CD14-positive monocyte (primary cell): ENCODE data around the gene LY6G6D. TPM values are rescaled to one million over a fixed set of nuclear protein-coding genes. Genes with fewer than 3 reads are reported as not detected.

Source experiments
- DNase-seq, 3 donors: peaks; one replicate each; pipeline ENCODE4 v3.0.0-alpha.2; 2011 to 2022
- H2AFZ ChIP-seq: 2 replicates; pipeline ENCODE4 v1.6.0; 2012; ENCODE audit warnings: mild to moderate bottlenecking, low read depth, low read length, inconsistent platforms; ENCODE audit not compliant: insufficient read depth, poor library complexity, severe bottlenecking
- H3K27ac ChIP-seq, 2 donors: 1 replicate in 1 of 2; 2 replicates in 1 of 2; pipeline ENCODE4 v1.5.1; 2012 to 2013; ENCODE audit warnings: low read length in 2 of 2, control low read depth in 1 of 2, inconsistent platforms in 1 of 2, low read depth in 1 of 2, mild to moderate bottlenecking in 1 of 2
- H3K27me3 ChIP-seq, 2 donors: one replicate each; pipeline versions ENCODE4 v1.6.0 to v1.6.1; 2011 to 2013; ENCODE audit warnings: low read length in 2 of 2; ENCODE audit not compliant: control insufficient read depth in 2 of 2, insufficient read depth in 2 of 2
- H3K36me3 ChIP-seq, 2 donors: replicated peaks in 1 of 2; 1 replicate in 1 of 2; 2 replicates in 1 of 2; pipeline versions ENCODE4 v1.5.1 to v1.6.1; 2012 to 2013; ENCODE audit warnings: low read length in 2 of 2, control low read depth in 1 of 2, inconsistent platforms in 1 of 2, mild to moderate bottlenecking in 1 of 2; ENCODE audit not compliant: insufficient read depth in 2 of 2, control insufficient read depth in 1 of 2
- H3K4me1 ChIP-seq, 2 donors: 1 replicate in 1 of 2; 2 replicates in 1 of 2; pipeline versions ENCODE4 v1.5.1 to v1.6.1; 2012 to 2013; ENCODE audit warnings: low read length in 2 of 2, control low read depth in 1 of 2, inconsistent platforms in 1 of 2, mild to moderate bottlenecking in 1 of 2, moderate library complexity in 1 of 2; ENCODE audit not compliant: insufficient read depth in 2 of 2, control insufficient read depth in 1 of 2
- H3K4me2 ChIP-seq: replicated peaks from 2 replicates; pipeline ENCODE3; 2012; ENCODE audit warnings: low read length, moderate library complexity, mild to moderate bottlenecking; ENCODE audit not compliant: poor library complexity, severe bottlenecking; ENCODE audit errors: extremely low read depth
- H3K4me3 ChIP-seq, 3 experiments: fragments of 200-600 bp in 1 of 3; sonication (generic) in 1 of 3; replicated peaks in 1 of 3; 1 replicate in 2 of 3; 2 replicates in 1 of 3; pipeline ENCODE4 v1.5.1; 2011 to 2013; ENCODE audit warnings: low read length in 3 of 3, mild to moderate bottlenecking in 3 of 3, control low read depth in 2 of 3, low read depth in 2 of 3, inconsistent platforms in 1 of 3, moderate library complexity in 1 of 3
- H3K79me2 ChIP-seq: 2 replicates; pipeline ENCODE4 v1.6.0; 2012; ENCODE audit warnings: mild to moderate bottlenecking, control low read depth, inconsistent platforms, low read length, moderate library complexity; ENCODE audit not compliant: insufficient read depth
- H3K9ac ChIP-seq: 2 replicates; pipeline ENCODE4 v1.6.0; 2017; ENCODE audit warnings: low read length, mild to moderate bottlenecking; ENCODE audit not compliant: insufficient read depth, poor library complexity, severe bottlenecking
- H3K9me3 ChIP-seq, 2 donors: replicated peaks in 1 of 2; 1 replicate in 1 of 2; 2 replicates in 1 of 2; pipeline versions ENCODE4 v1.5.1 to v1.6.1; 2012 to 2013; ENCODE audit warnings: low read length in 2 of 2, control low read depth in 1 of 2; ENCODE audit not compliant: control insufficient read depth in 1 of 2, insufficient read depth in 1 of 2
- H4K20me1 ChIP-seq: 2 replicates; pipeline ENCODE4 v1.6.0; 2012; ENCODE audit warnings: mild to moderate bottlenecking, low read length, control low read depth, moderate library complexity; ENCODE audit not compliant: insufficient read depth
- H3K27ac Mint-ChIP-seq, 7 donors: one replicate each; pipeline ENCODE4 v1.8.0; 2020; ENCODE audit warnings: mild to moderate bottlenecking in 7 of 7, mixed read lengths in 7 of 7, moderate library complexity in 6 of 7, inconsistent platforms in 2 of 7
- H3K27me3 Mint-ChIP-seq, 3 donors: one replicate each; pipeline ENCODE4 v1.8.0; 2021 to 2022; ENCODE audit warnings: low read depth in 3 of 3, mild to moderate bottlenecking in 3 of 3, mixed read lengths in 3 of 3, moderate library complexity in 3 of 3, inconsistent platforms in 1 of 3
- H3K36me3 Mint-ChIP-seq, 2 donors: one replicate each; pipeline ENCODE4 v1.8.0; 2020; ENCODE audit warnings: mixed read lengths in 2 of 2, inconsistent platforms in 1 of 2, mild to moderate bottlenecking in 1 of 2
- H3K4me1 Mint-ChIP-seq: one replicate; pipeline ENCODE4 v1.8.0; 2020; ENCODE audit warnings: mild to moderate bottlenecking, mixed read lengths
- H3K4me3 Mint-ChIP-seq, 2 donors: one replicate each; pipeline ENCODE4 v1.8.0; 2020; ENCODE audit warnings: mild to moderate bottlenecking in 2 of 2, mixed read lengths in 2 of 2, moderate library complexity in 1 of 2
- H3K9me3 Mint-ChIP-seq, 7 donors: one replicate each; pipeline ENCODE4 v1.8.0; 2020 to 2022; ENCODE audit warnings: mixed read lengths in 7 of 7, mild to moderate bottlenecking in 6 of 7, moderate library complexity in 6 of 7, inconsistent platforms in 2 of 7
- CTCF ChIP-seq: fragments of 200-600 bp; IDR thresholded peaks from one replicate; pipeline ENCODE4 v1.8.0; 2022; ENCODE audit warnings: antibody characterized with exemption, mild to moderate bottlenecking
- WGBS: methylation state at CpG from one replicate; pipeline ENCODE4 v1.1.5; 2013; ENCODE audit warnings: missing lambda C conversion rate; ENCODE audit not compliant: insufficient coverage; 5-methylcytosine and 5-hydroxymethylcytosine counted together
- intact Hi-C, 2 donors: fragments of 100-400 bp; cut with micrococcal nuclease; formaldehyde crosslinking; loops; one replicate each; pipeline versions ENCODE4 v1.15.0 to v1.15.1; 2023
- polyA plus RNA-seq, 3 donors: library from polyadenylated mRNA; depleted of rRNA in 1 of 3; unstranded in 2 of 3; stranded (reverse) in 1 of 3; fragments of 300-500 nt in 2 of 3; fragments of >200 nt in 1 of 3; fragmentation: Illumina TruSeq in 2 of 3; gene quantifications; 1 replicate in 2 of 3; 2 replicates in 1 of 3; pipeline ENCODE4 v1.2.3, GENCODE V29; 2012 to 2021

Gene LY6G6D
- polyA plus RNA-seq, 3 donors, result not detected

DNA sequence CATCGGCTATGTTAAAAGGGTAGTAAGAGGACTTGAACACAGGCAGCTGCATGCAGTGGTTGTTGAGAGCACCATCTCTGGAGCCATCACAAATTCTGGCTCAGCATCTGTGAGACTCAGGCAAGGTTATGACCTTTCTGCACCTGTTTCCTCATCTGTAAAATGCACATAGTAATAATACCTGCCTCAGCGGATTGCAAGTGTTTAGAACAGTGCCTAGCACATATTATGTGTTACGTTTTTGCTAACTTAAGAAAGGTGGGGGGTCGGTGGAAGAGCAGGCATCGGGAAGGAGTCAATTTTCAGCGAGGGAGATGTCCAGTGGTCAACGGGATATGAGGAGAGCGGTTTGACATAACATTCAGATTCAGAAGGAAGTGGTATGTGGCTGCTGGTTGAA is 37.2 kb upstream of the LY6G6D start:
- no peak overlapping the region for H3K9ac ChIP-seq
- H4K20me1 ChIP-seq, result no peaks in the 10 kb centered on the region
- intact Hi-C loops, result loop anchor here (5.0 to 10.0 kb wide), 2 partner anchors 89 to 277 kb away; partner anchors contain the start of genes NELFE (in 1 of the 2) and SKIC2 (in 1 of the 2)
- H3K36me3 Mint-ChIP-seq, result peaks cover 13 to 18% of the 10 kb centered on the region in 2 donors
- no peak overlapping the region for H3K4me3 Mint-ChIP-seq
- no peak overlapping the region for H3K27ac ChIP-seq
- H3K27me3 ChIP-seq, result no peaks in the 10 kb centered on the region
- H3K4me1 ChIP-seq, result peaks cover 20 to 23% of the 10 kb centered on the region in 2 donors
- peaks cover 0 to 2% (median 0%) of the 10 kb centered on the region in 7 donors for H3K9me3 Mint-ChIP-seq
- no peaks in the 10 kb centered on the region for H3K79me2 ChIP-seq
- DNase-seq, result no peak
- H3K27ac Mint-ChIP-seq, result peak overlapping the region in 1 of 7 donors; percentile 5
- TF ChIP-seq CTCF, result no peak
- no peak overlapping the region for H2AFZ ChIP-seq
- H3K9me3 ChIP-seq, result no peaks in the 10 kb centered on the region
- 86% methylated on average over 7 of the region's 8 CpGs for WGBS
- H3K4me1 Mint-ChIP-seq, result peaks cover 30% of the 10 kb centered on the region
- no peak overlapping the region for H3K4me2 ChIP-seq
- peaks cover 5 to 12% of the 10 kb centered on the region in 2 donors for H3K36me3 ChIP-seq
- H3K4me3 ChIP-seq, result no peak overlapping the region
- H3K27me3 Mint-ChIP-seq, result peaks cover 5 to 8% (median 6%) of the 10 kb centered on the region in 3 donors

DNA sequence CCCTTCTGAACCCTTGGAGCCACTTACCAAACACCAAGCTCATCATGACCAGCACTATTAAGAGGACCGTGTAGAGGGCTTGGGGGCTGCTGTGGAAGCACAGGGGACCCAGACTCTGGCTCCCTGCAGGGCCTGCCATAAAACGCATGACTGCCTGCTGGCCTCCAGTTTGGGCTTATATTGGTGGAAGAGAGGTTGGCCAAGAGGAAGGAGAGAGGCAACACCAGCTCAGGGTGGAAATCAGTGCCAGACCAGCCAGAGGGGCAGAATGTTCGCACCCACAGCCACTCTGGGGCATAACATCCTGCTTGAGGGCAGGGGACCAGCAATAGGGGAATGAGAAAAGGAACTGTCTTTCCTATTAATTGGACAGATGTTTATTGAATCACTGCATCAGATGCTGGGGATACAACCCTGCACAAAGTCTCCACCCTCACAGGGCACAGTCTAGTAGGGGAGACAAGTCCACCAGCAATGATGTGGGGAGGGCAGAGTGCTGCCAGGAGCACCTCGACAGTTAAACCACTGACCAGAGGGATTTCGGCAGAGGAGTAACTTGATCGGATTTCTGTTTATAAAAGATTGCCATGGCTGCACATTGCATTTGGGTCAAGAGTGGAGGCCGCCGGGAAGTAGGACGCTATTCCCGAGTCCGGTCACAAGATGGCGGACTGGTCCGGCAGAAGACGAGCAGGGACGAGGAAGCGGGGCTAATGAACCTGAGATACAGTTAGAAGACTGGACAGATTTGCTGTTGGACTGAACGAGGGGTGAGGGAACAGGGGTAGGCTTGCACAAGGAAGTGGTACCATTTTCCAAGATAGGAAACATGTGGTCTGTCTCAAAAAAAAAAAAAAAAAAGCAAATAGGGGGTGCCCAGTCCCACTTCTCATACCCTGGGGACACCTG is 34.7 kb upstream of the LY6G6D start, which contains the start of gene LY6G5C:
Gene LY6G5C (minus strand): TSS at position 842 of the 909 bp plus-strand sequence. CDS start 694 bp downstream, at position 148.
- Histone ChIP-seq H3K36me3 (peaks cover 3 to 15% of the 10 kb centered on the region in 2 donors), H3K4me3 (peak within 1 kb of the TSS; percentile 41 to 76 (median 65)), H3K79me2 (no peaks in the 10 kb centered on the region), H3K9ac (peak within 1 kb of the TSS; percentile 57), H4K20me1 (no peaks in the 10 kb centered on the region), H3K4me1 (peaks cover 26 to 28% of the 10 kb centered on the region in 2 donors), H2AFZ (peak within 1 kb of the TSS; percentile 95), H3K9me3 (no peaks in the 10 kb centered on the region), H3K27me3 (peaks cover 0 to 4% of the 10 kb centered on the region in 2 donors), H3K27ac (peak within 1 kb of the TSS in 1 of 2 donors; percentile 17), H3K4me2 (peak within 1 kb of the TSS; percentile 93)
- DNase-seq, result peak; percentile 74 to 79 (median 76)
- Mint-ChIP-seq H3K4me3 (peak within 1 kb of the TSS; percentile 84 to 91), H3K27me3 (peaks cover 8 to 10% (median 10%) of the 10 kb centered on the region in 3 donors), H3K27ac (peak within 1 kb of the TSS; percentile 14 to 79 (median 72)), H3K9me3 (peaks cover 0 to 4% (median 0%) of the 10 kb centered on the region in 7 donors), H3K4me1 (peaks cover 37% of the 10 kb centered on the region), H3K36me3 (peaks cover 12 to 22% of the 10 kb centered on the region in 2 donors)
- WGBS, result 7% methylated on average over 14 of the region's 17 CpGs
- intact Hi-C loops, result loop anchor here (2.0 to 5.0 kb wide), 3 partner anchors 46 to 187 kb away; no protein-coding TSS in a partner anchor
- TF ChIP-seq CTCF, result peak; percentile 72
